DOHH2 (cell line): ENCODE measurements around the gene HIBCH.

Experiments
- H3F3A ChIP-seq: fragments of 200-600 bp; sonication (generic), shearing (Covaris generic); 2 replicates; pipeline ENCODE4 v1.6.0; 2016; ENCODE audit warnings: antibody characterized with exemption, mild to moderate bottlenecking; ENCODE audit not compliant: control insufficient read depth, insufficient read depth
- H3K27ac ChIP-seq: fragments of 200-600 bp; sonication (generic); 2 replicates; pipeline ENCODE4 v1.5.1; 2014; ENCODE audit warnings: low read depth, mild to moderate bottlenecking, low read length, moderate library complexity
- H3K27me3 ChIP-seq: fragments of 200-600 bp; sonication (generic); 2 replicates; pipeline ENCODE4 v1.6.1; 2014; ENCODE audit warnings: mild to moderate bottlenecking, low read length, mixed read lengths; ENCODE audit not compliant: control insufficient read depth
- H3K36me3 ChIP-seq: fragments of 200-600 bp; sonication (generic); 2 replicates; pipeline ENCODE4 v1.6.1; 2014; ENCODE audit warnings: mild to moderate bottlenecking, low read length, moderate library complexity, mixed read lengths; ENCODE audit not compliant: control insufficient read depth
- H3K4me1 ChIP-seq: fragments of 200-600 bp; sonication (generic); 2 replicates; pipeline ENCODE4 v1.6.1; 2014; ENCODE audit warnings: mild to moderate bottlenecking, low read length, mixed read lengths; ENCODE audit not compliant: control insufficient read depth
- H3K4me2 ChIP-seq: fragments of 200-600 bp; sonication (generic); 2 replicates; pipeline ENCODE4 v1.6.0; 2014; ENCODE audit warnings: mild to moderate bottlenecking, low read length, moderate library complexity
- H3K4me3 ChIP-seq: fragments of 200-600 bp; sonication (generic); 2 replicates; pipeline ENCODE4 v1.5.1; 2014; ENCODE audit warnings: mild to moderate bottlenecking, low read length, mixed read lengths
- H3K79me2 ChIP-seq: fragments of 200-600 bp; sonication (generic); 2 replicates; pipeline ENCODE4 v1.6.1; 2014; ENCODE audit warnings: mild to moderate bottlenecking, low read length, mixed read lengths; ENCODE audit not compliant: control insufficient read depth
- H3K9me2 ChIP-seq: fragments of 200-600 bp; sonication (generic); replicated peaks from 2 replicates; pipeline ENCODE4 v1.6.1; 2014; ENCODE audit warnings: mild to moderate bottlenecking, low read length, mixed read lengths; ENCODE audit not compliant: control insufficient read depth
- H3K9me3 ChIP-seq: fragments of 200-600 bp; sonication (generic); 2 replicates; pipeline ENCODE4 v1.6.1; 2014; ENCODE audit warnings: antibody characterized with exemption, low read length, mixed read lengths; ENCODE audit not compliant: control insufficient read depth, insufficient read depth
- H4K20me1 ChIP-seq: fragments of 200-600 bp; sonication (generic); 2 replicates; pipeline ENCODE4 v1.6.0; 2014; ENCODE audit warnings: low read depth, mild to moderate bottlenecking, antibody characterized with exemption, low read length, moderate library complexity; ENCODE audit not compliant: control insufficient read depth, insufficient read depth
- CTCF ChIP-seq: fragments of 200-600 bp; sonication (generic); IDR thresholded peaks from one replicate; pipeline ENCODE4 v1.5.1; 2014; ENCODE audit warnings: antibody characterized with exemption, mild to moderate bottlenecking, low read depth, low read length; ENCODE audit not compliant: poor library complexity, severe bottlenecking
- EZH2phosphoT487 ChIP-seq: fragments of 200-600 bp; sonication (generic); IDR thresholded peaks from 2 replicates; pipeline ENCODE4 v1.6.1; 2017; ENCODE audit warnings: borderline replicate concordance, mild to moderate bottlenecking, antibody characterized with exemption, low read length, moderate library complexity, mixed read lengths

Gene HIBCH

DNA sequence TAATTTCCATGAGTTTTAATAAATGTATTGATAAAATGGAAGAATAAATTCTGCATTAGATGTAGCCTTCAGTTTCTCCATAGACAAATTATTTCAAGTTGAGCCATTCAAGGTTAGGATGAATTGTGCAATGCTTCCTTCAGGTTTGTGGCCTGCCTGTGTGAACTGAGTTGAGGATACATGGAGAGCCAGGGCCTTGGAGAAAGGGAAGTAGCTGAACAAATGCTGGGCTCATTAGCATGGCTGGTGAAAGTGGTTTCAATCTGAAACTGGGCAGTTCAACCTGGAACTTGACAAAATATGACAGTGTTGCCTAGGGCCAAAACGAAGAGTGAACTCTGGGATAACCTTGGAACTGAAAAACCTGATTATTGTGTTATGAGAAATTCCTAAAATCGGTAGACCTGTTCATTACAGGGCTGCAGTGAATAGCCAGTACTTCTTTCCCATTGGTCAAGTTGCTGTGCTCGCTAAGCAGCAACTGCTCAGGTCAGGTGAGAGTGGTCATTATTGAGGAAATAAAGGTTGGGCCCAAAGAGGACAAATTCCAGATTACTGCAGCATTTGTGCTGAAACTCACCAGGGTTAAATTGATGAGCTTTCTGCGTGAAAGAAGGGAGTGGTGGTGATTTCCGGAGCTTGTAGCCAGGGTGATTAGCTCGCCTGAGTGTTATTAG lies 36.5 kb upstream of the HIBCH start:
- no peaks in the 10 kb centered on the region for H3F3A ChIP-seq
- H3K9me2 ChIP-seq = no peaks in the 10 kb centered on the region
- H4K20me1 ChIP-seq = no peaks in the 10 kb centered on the region
- H3K27ac ChIP-seq = no peak overlapping the region
- no peaks in the 10 kb centered on the region for H3K27me3 ChIP-seq
- H3K9me3 ChIP-seq = no peaks in the 10 kb centered on the region
- H3K36me3 ChIP-seq = no peaks in the 10 kb centered on the region
- H3K4me2 ChIP-seq = no peak overlapping the region
- H3K4me3 ChIP-seq = no peak overlapping the region
- no peaks in the 10 kb centered on the region for H3K79me2 ChIP-seq
- TF ChIP-seq EZH2phosphoT487 (no peak), CTCF (no peak)
- no peaks in the 10 kb centered on the region for H3K4me1 ChIP-seq

DNA sequence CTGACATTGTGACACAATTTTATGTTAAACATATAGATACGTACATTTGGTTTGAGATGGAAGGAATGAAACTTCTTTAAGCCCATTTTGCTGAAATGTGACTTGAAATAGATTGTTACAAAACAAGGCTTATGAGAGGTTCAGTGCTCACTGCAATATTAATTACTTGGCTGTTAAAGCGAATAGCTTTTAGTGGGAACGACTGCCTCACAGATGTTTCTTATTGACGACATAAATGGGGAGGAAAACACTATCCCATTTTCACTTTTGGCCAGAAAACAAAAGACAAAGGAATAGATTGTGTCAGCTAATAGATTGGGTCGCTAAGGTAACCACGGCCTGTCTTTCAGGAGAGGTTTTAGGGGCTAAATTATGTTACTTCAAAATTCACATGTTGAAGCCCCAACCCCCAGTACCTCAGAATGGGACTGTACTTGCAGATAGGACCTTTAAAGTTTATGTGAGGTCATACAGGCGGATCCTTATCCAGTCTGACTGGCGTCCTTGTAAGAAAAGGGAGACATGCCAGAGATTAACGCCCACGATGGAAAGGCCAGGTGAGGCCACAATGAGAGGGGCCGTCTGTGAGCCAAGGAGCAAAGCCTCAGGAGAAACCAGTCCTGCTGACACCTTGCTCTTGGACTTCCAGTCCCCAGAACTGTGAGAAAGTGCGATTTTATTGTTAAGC lies 34.5 kb upstream of the HIBCH start:
- Histone ChIP-seq H3K79me2 (no peaks in the 10 kb centered on the region), H3K9me3 (no peaks in the 10 kb centered on the region), H3K9me2 (no peaks in the 10 kb centered on the region), H3K27me3 (no peaks in the 10 kb centered on the region), H3K4me2 (no peak overlapping the region), H4K20me1 (no peaks in the 10 kb centered on the region), H3F3A (no peaks in the 10 kb centered on the region), H3K4me1 (no peaks in the 10 kb centered on the region), H3K27ac (no peak overlapping the region), H3K4me3 (no peak overlapping the region), H3K36me3 (no peaks in the 10 kb centered on the region)
- TF ChIP-seq CTCF (no peak), EZH2phosphoT487 (no peak)

GRCh38 chr2:190353537-190353899 lies 33.9 kb upstream of the HIBCH start:
- Histone ChIP-seq H3K27me3 (no peaks in the 10 kb centered on the region), H3K79me2 (no peaks in the 10 kb centered on the region), H3F3A (no peaks in the 10 kb centered on the region), H3K9me3 (no peaks in the 10 kb centered on the region), H3K9me2 (no peaks in the 10 kb centered on the region), H3K4me3 (no peak overlapping the region), H3K4me1 (no peaks in the 10 kb centered on the region), H3K27ac (no peak overlapping the region), H4K20me1 (no peaks in the 10 kb centered on the region), H3K4me2 (no peak overlapping the region), H3K36me3 (no peaks in the 10 kb centered on the region)
- TF ChIP-seq CTCF = no peak
- no peak for TF ChIP-seq EZH2phosphoT487
